Activated CD4-positive, alpha-beta memory T cell treated with anti-CD3 and anti-CD28 coated beads for 36 hours (primary cell): Measurements from ENCODE around the gene SNX1. TPM values are rescaled to one million over a fixed set of nuclear protein-coding genes. Genes with fewer than 3 reads are reported as not detected.

Experiments used
- CTCF ChIA-PET: fragments of 350-600 bp; sonication (Branson Sonifier 250); formaldehyde crosslinking; loops from one replicate; lab custom pipeline; 2021; ENCODE audit warnings: antibody characterized with exemption, inconsistent platforms; lab: Charles Lee
- POLR2A ChIA-PET: fragments of 350-600 bp; sonication (Branson Sonifier 250); formaldehyde crosslinking; loops from one replicate; lab custom pipeline; 2021; ENCODE audit warnings: antibody characterized with exemption; lab: Charles Lee
- DNase-seq: peaks from one replicate; pipeline ENCODE4 v3.0.0-alpha.2; 2020
- H3K27ac Mint-ChIP-seq: one replicate; pipeline ENCODE4 v1.8.0; 2021; ENCODE audit warnings: mixed read lengths
- H3K27me3 Mint-ChIP-seq: one replicate; pipeline ENCODE4 v1.8.0; 2021; ENCODE audit warnings: mixed read lengths
- H3K36me3 Mint-ChIP-seq: one replicate; pipeline ENCODE4 v1.8.0; 2021; ENCODE audit warnings: mixed read lengths
- H3K4me1 Mint-ChIP-seq: one replicate; pipeline ENCODE4 v1.8.0; 2021; ENCODE audit warnings: low read depth, mixed read lengths
- H3K4me3 Mint-ChIP-seq: one replicate; pipeline ENCODE4 v1.8.0; 2021; ENCODE audit warnings: mild to moderate bottlenecking, mixed read lengths
- H3K9me3 Mint-ChIP-seq: one replicate; pipeline ENCODE4 v1.8.0; 2021; ENCODE audit warnings: mixed read lengths
- intact Hi-C: fragments of 100-400 bp; cut with micrococcal nuclease; formaldehyde crosslinking; loops from one replicate; pipeline ENCODE4 v1.15.1; 2023
- total RNA-seq, 2 experiments: library from RNA; stranded (reverse); gene quantifications; one replicate each; pipeline ENCODE4 v1.2.3, GENCODE V29; 2021

The SNX1 gene
- total RNA-seq, 2 experiments from 2014 or later, result 99.3 to 102 TPM

DNA sequence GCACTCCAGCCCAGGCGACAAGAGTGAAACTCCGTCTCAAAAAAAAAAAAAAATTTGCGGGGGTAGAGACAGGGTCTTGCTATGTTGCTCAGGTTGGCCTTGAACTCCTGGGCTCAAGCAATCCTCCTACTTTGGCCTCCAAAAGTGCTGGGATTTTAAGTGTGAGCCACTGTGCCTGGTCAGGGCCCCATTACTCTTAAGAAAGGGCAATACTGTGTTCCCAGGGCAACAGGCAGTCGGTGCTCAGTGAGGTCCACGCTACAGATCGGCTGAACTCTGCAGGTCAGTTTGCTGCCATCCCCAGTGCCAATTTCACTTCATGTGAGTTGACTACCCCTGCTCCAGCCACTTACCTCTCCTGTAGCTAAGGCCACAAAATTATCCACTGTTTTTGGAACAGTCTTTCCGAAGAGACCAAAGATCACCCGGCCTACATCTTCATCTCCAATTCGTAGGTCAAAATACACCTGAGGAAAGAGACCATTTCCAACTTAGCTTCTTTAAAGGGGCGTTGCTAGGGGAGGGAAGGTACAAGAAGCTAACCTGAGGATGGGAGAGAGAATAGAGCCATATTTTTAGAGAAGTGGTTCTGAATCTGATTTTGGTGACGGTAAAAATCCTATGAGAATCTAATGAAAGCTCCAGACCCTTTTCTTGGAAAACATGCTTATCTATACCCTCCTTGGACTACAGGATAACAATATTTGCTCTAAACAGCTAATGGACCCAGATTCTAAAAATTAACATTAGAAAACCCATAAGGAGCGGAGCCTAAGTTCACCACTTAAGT is 66.1 kb downstream of the SNX1 start:
- Mint-ChIP-seq H3K36me3 (peaks cover 38% of the 10 kb centered on the region), H3K9me3 (no peaks in the 10 kb centered on the region), H3K27ac (peak overlapping the region; percentile 88), H3K4me3 (peak overlapping the region; percentile 88), H3K4me1 (peaks cover 40% of the 10 kb centered on the region), H3K27me3 (no peaks in the 10 kb centered on the region)
- no peak for DNase-seq
- ChIA-PET CTCF (interaction anchor here (1.4 to 5.4 kb wide), 3 partner anchors 9 to 226 kb away, joined by 3 to 61 read pairs (median 8); partner anchors contain the start of genes SNX22 and TRIP4), POLR2A (interaction anchor here (0.7 to 2.4 kb wide), 5 partner anchors 8 to 225 kb away, joined by 3 to 14 read pairs (median 8); partner anchors contain the start of genes CIAO2A and TRIP4)
- intact Hi-C loops, result loop anchor here (2.0 to 10.0 kb wide), 2 partner anchors 543 to 657 kb away; partner anchors contain the start of gene USP3

DNA sequence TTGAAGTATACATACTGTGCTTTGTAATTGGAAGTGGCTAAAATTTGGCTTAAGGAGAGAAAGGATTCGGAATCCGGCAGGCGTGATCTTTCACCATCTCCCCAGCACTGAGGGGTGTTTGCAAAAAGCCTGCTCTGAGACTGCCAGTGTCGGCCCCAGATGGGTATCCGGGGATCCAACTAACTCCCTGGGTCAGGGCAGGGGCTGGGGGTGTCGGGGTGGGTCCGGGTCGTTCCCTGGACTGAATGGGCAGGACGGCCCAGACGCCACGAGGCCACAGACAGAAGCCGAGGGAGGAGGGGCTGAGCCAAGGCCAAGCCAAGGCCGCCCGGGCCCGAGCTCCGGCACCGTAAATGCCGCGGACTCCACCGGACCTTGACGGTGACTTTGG is 66.7 kb downstream of the SNX1 start:
- ChIA-PET CTCF (interaction anchor here (1.4 to 5.4 kb wide), 3 partner anchors 9 to 225 kb away, joined by 3 to 61 read pairs (median 8); partner anchors contain the start of genes SNX22 and TRIP4), POLR2A (interaction anchor here (0.7 to 2.4 kb wide), 6 partner anchors 9 to 225 kb away, joined by 3 to 14 read pairs (median 8); partner anchors contain the start of genes CIAO2A and TRIP4)
- Mint-ChIP-seq H3K27me3 (no peaks in the 10 kb centered on the region), H3K36me3 (peaks cover 32% of the 10 kb centered on the region), H3K4me1 (peaks cover 43% of the 10 kb centered on the region), H3K4me3 (peak overlapping the region; percentile 88), H3K27ac (peak overlapping the region; percentile 88), H3K9me3 (no peaks in the 10 kb centered on the region)
- intact Hi-C loops, result loop anchor here (2.0 to 10.0 kb wide), 2 partner anchors 542 to 658 kb away; partner anchors contain the start of gene USP3
- DNase-seq, result no peak

GRCh38 chr15:64162869-64163658 is 67.3 kb downstream of the SNX1 start, which contains the start of gene PPIB:
PPIB (minus strand) TSS chr15:64163022; CDS start chr15:64162986, 36 bp downstream.
- no peaks in the 10 kb centered on the region for H3K9me3 Mint-ChIP-seq
- peaks cover 43% of the 10 kb centered on the region for H3K4me1 Mint-ChIP-seq
- POLR2A ChIA-PET, result interaction anchor here (0.6 to 2.4 kb wide), 8 partner anchors 9 to 224 kb away, joined by 3 to 14 read pairs (median 6); partner anchors contain the start of genes CIAO2A and TRIP4
- intact Hi-C loops, result loop anchor here (1.0 to 10.0 kb wide), 6 partner anchors 25 to 658 kb away; partner anchors contain the start of genes CSNK1G1, SNX1, TRIP4 and USP3
- H3K27ac Mint-ChIP-seq, result peak within 1 kb of the TSS; percentile 94
- CTCF ChIA-PET, result interaction anchor here (0.5 to 5.4 kb wide), 6 partner anchors 10 to 673 kb away, joined by 3 to 61 read pairs (median 4); partner anchors contain the start of genes SNX22 and TRIP4
- peak; percentile 98 for DNase-seq
- no peaks in the 10 kb centered on the region for H3K27me3 Mint-ChIP-seq
- peak within 1 kb of the TSS; percentile 88 for H3K4me3 Mint-ChIP-seq
- peaks cover 27% of the 10 kb centered on the region for H3K36me3 Mint-ChIP-seq

DNA sequence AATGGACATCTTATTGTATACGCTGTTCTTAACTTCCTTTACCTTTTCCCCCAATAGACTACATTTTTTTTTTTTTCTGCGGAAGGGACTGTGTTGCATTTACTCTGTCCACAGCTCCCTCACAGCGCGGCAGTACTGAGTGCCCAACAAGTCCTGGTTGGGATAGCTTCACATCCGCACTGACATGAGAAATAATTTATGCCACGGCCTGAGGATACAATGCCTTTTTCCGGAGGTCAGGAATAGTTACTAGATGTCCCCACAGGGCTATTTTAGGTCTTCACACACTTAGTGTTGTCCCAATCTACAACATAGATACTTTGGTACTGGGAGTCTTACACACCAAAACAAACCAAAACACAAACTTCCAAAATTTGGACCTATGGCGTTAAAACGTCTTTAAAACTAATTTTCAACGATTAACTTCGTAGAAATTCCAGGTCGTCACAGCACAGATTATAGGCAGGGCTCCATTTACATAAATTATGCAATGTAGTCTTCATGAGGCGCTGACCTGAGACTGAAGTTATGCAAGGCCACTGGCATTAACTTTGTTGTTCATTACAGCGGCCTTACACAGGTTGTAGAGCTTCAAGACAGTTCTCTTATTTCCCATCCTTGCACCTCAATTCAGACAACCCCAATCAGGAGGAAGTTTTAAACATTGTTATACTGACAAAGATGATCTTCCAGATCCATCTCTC is 68.0 kb downstream of the SNX1 start:
- peak; percentile 31 for DNase-seq
- intact Hi-C loops, result loop anchor here (1.0 to 10.0 kb wide), 6 partner anchors 24 to 659 kb away; partner anchors contain the start of genes CSNK1G1, SNX1, TRIP4 and USP3
- peaks cover 39% of the 10 kb centered on the region for H3K4me1 Mint-ChIP-seq
- peak overlapping the region; percentile 78 for H3K4me3 Mint-ChIP-seq
- no peaks in the 10 kb centered on the region for H3K27me3 Mint-ChIP-seq
- H3K27ac Mint-ChIP-seq, result peak overlapping the region; percentile 94
- no peaks in the 10 kb centered on the region for H3K9me3 Mint-ChIP-seq
- POLR2A ChIA-PET, result interaction anchor here (0.6 to 2.4 kb wide), 9 partner anchors 10 to 425 kb away, joined by 3 to 14 read pairs (median 7); partner anchors contain the start of genes CIAO2A and TRIP4
- H3K36me3 Mint-ChIP-seq, result peaks cover 21% of the 10 kb centered on the region
- CTCF ChIA-PET, result interaction anchor here (0.6 to 5.4 kb wide), 6 partner anchors 11 to 672 kb away, joined by 3 to 61 read pairs (median 4); partner anchors contain the start of gene SNX22

DNA sequence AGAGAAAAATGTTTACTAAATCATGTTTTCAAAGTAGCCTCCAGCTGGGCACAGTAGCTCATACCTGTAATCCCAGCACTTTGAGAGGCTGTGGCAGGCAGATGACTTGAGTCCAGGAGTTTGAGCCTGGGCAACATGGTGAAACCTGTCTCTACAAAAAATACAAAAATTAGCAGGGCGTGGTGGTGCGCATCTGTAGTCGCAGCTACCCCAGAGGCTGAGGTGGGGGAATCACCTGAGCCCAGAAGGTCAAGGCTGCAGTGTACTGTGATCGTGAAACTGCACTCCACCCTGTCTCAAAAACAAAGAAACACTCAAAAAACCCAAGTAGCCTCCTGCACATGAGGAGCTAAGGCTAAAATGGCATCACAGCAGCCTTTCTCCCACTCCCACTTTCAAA is 68.7 kb downstream of the SNX1 start:
- no peak overlapping the region for H3K4me3 Mint-ChIP-seq
- peaks cover 18% of the 10 kb centered on the region for H3K36me3 Mint-ChIP-seq
- intact Hi-C loops, result loop anchor here (10.0 kb wide), 1 partner anchor 540 kb away; no protein-coding TSS in a partner anchor
- no peaks in the 10 kb centered on the region for H3K9me3 Mint-ChIP-seq
- DNase-seq, result no peak
- CTCF ChIA-PET, result interaction anchor here (0.6 to 5.4 kb wide), 4 partner anchors 9 to 224 kb away, joined by 3 to 61 read pairs (median 3); partner anchors contain the start of gene SNX22
- H3K4me1 Mint-ChIP-seq, result peaks cover 36% of the 10 kb centered on the region
- no peaks in the 10 kb centered on the region for H3K27me3 Mint-ChIP-seq
- peak overlapping the region; percentile 94 for H3K27ac Mint-ChIP-seq
- POLR2A ChIA-PET, result interaction anchor here (0.6 kb wide), 1 partner anchor 424 kb away, joined by 7 read pairs; no protein-coding TSS in a partner anchor

DNA sequence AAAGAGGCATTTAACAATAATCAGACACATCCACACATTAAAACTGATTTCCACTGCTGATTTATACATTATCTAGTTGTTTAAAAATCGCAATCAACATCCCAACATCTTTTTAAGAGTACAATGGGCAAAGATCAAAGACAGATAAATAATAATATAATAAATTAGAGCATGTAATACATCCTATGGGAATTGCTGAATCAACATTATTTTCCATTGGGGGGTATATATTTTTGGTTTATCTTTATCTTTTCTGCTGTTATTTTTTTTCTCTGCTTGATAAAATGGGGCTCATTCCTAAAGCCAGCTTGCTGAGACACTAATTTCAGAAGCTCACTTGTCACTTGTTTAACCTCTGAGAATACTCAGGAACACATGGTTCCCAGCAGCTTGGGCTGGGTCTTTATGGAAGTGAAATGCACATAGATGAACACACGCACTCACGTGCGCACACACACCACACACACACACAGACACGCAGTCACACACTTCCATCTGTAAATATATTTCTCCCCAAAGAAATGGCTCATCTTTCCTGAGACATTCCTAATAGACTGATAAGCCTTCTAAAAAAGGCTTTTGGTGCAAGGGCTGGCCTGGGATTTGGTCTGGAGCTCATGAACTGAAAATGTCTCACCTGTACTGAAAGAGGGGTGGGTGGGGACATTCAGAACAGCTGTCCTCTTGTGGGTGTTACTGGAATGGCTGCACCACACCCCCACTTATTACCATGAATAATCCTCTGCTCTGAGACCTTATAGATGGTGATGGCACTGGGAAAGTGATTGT is 70.5 kb downstream of the SNX1 start:
- H3K9me3 Mint-ChIP-seq, result no peaks in the 10 kb centered on the region
- peak; percentile 25 for DNase-seq
- CTCF ChIA-PET, result interaction anchor here (1.0 to 5.4 kb wide), 2 partner anchors 13 to 23 kb away, joined by 6 to 61 read pairs; partner anchors contain the start of gene SNX22
- intact Hi-C loops, result loop anchor here (10.0 kb wide), 1 partner anchor 539 kb away; no protein-coding TSS in a partner anchor
- H3K36me3 Mint-ChIP-seq, result peaks cover 12% of the 10 kb centered on the region
- peaks cover 26% of the 10 kb centered on the region for H3K4me1 Mint-ChIP-seq
- H3K27me3 Mint-ChIP-seq, result no peaks in the 10 kb centered on the region
- H3K4me3 Mint-ChIP-seq, result no peak overlapping the region
- H3K27ac Mint-ChIP-seq, result peak overlapping the region; percentile 64
- POLR2A ChIA-PET, result no interaction called here

GRCh38 chr15:64180235-64180824 is 84.5 kb downstream of the SNX1 start:
- Mint-ChIP-seq H3K9me3 (no peaks in the 10 kb centered on the region), H3K27me3 (no peaks in the 10 kb centered on the region), H3K36me3 (peaks cover 14% of the 10 kb centered on the region), H3K4me3 (no peak overlapping the region), H3K4me1 (no peaks in the 10 kb centered on the region), H3K27ac (no peak overlapping the region)
- no peak for DNase-seq
- intact Hi-C loops, result no loop called here
- POLR2A ChIA-PET, result no interaction called here
- CTCF ChIA-PET, result no interaction called here

- Mint-ChIP-seq H3K27me3 (no peaks in the 10 kb centered on the region), H3K4me3 (no peak overlapping the region), H3K36me3 (peaks cover 16% of the 10 kb centered on the region), H3K4me1 (peaks cover 7% of the 10 kb centered on the region), H3K9me3 (no peaks in the 10 kb centered on the region), H3K27ac (no peak overlapping the region)
- intact Hi-C loops, result no loop called here
- DNase-seq, result no peak
- CTCF ChIA-PET, result no interaction called here
- POLR2A ChIA-PET, result no interaction called here
Measured at GRCh38 chr15:64182859-64183370, 87.1 kb downstream of the SNX1 start.

DNA sequence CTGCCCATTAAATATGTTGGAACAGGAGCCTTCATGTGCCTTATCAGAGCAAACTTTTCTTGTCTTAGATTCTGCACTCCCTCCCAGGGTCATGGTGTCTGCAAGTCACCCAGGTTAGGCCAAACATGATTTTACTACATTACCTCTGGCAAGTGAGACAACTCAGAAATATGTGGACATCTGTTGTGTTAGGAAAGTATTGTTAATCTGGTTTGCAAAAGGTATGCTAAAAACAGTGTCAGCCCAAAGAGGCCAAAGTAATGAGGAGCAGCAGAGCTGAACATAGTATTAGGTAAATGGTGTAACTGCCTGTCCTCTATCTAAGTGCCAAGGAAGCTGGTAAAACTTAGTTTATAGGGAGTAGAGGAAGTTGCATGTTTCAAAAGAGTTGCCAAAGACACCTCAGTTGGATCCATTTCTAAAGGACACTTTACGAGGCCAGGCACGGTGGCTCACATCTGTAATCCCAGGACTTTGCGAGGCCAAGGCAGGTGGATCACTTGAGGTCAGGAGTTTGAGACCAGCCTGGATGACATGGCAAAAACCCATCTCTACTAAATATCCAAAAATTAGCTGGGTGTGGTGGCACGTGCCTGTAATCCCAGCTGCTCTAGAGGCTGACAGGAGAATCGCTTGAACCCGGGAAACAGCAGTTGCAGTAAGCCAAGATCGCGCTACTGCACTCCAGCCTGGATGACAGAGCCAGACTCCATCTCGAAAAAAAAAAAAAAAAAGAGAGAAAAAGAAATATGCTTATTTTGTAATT is 89.5 kb downstream of the SNX1 start:
- POLR2A ChIA-PET, result no interaction called here

More for the DNA sequence above, 89.5 kb downstream of the SNX1 start:
- DNase-seq, result no peak
- no peak overlapping the region for H3K4me3 Mint-ChIP-seq
- no peak overlapping the region for H3K27ac Mint-ChIP-seq
- peaks cover 18% of the 10 kb centered on the region for H3K4me1 Mint-ChIP-seq
- intact Hi-C loops, result no loop called here
- CTCF ChIA-PET, result interaction anchor here (0.6 kb wide), 1 partner anchor 174 kb away, joined by 3 read pairs; no protein-coding TSS in a partner anchor
- no peaks in the 10 kb centered on the region for H3K9me3 Mint-ChIP-seq
- H3K27me3 Mint-ChIP-seq, result no peaks in the 10 kb centered on the region
- H3K36me3 Mint-ChIP-seq, result peaks cover 21% of the 10 kb centered on the region
